Activated T-cell treated with anti-CD3 and anti-CD28 coated beads, Interleukin-2, amount 50 U/mL, for 48 hours (primary cell): ENCODE data around the gene RNLS.

Experiments used
- DNase-seq, 2 experiments: peaks; one replicate each; pipeline ENCODE4 v3.0.0-alpha.2; 2020

Gene RNLS

GRCh38 chr10:88245974-88246511 is 337.1 kb downstream of the RNLS start:
- DNase-seq: no peak

GRCh38 chr10:88244781-88245625 is 338.1 kb downstream of the RNLS start:
- no peak for DNase-seq

GRCh38 chr10:88243836-88244730 is 339.0 kb downstream of the RNLS start:
- no peak for DNase-seq

GRCh38 chr10:88243202-88243744 is 339.8 kb downstream of the RNLS start:
- DNase-seq: no peak

- DNase-seq: no peak
Observed at GRCh38 chr10:88241501-88241900, 341.6 kb downstream of the RNLS start.

- no peak for DNase-seq
Observed at GRCh38 chr10:88239212-88239611, 343.9 kb downstream of the RNLS start.

- DNase-seq: no peak
Observed at GRCh38 chr10:88238615-88238914, 344.6 kb downstream of the RNLS start.

GRCh38 chr10:88237896-88238614 is 345.1 kb downstream of the RNLS start:
- DNase-seq: no peak

GRCh38 chr10:88236121-88236743 is 346.9 kb downstream of the RNLS start:
- no peak for DNase-seq

GRCh38 chr10:88234297-88234696 is 348.8 kb downstream of the RNLS start:
- no peak for DNase-seq

GRCh38 chr10:88233870-88234269 is 349.2 kb downstream of the RNLS start:
- no peak for DNase-seq

- DNase-seq: no peak
Observed at GRCh38 chr10:88232983-88233543, 350.1 kb downstream of the RNLS start.

- no peak for DNase-seq
Observed at GRCh38 chr10:88232029-88232895, 350.9 kb downstream of the RNLS start.

GRCh38 chr10:88230251-88230650 is 352.9 kb downstream of the RNLS start:
- no peak for DNase-seq

GRCh38 chr10:88228130-88228529 is 355.0 kb downstream of the RNLS start:
- no peak for DNase-seq

- DNase-seq: no peak
Observed at GRCh38 chr10:88227342-88228018, 355.6 kb downstream of the RNLS start.

GRCh38 chr10:88226891-88227290 is 356.2 kb downstream of the RNLS start:
- no peak for DNase-seq

GRCh38 chr10:88226071-88226659 is 357.0 kb downstream of the RNLS start:
- DNase-seq: no peak
